Natural killer cell (primary cell): ENCODE measurements around the gene ENOX2. TPM values are rescaled to one million over a fixed set of nuclear protein-coding genes. Genes with fewer than 3 reads are reported as not detected.

Source experiments
- ATAC-seq, 3 donors: fragments of 150-1000 bp in 2 of 3; fragments of 200-7000 bp in 1 of 3; cut with Tn5 transposase; 1 replicate in 1 of 3; 2 replicates in 2 of 3; pipeline ENCODE4 v1.10.0; 2021; ENCODE audit warnings: mild to moderate bottlenecking in 2 of 3, moderate library complexity in 2 of 3
- DNase-seq, 2 donors: peaks; one replicate each; pipeline versions ENCODE4 v3.0.0 to v3.0.0-alpha.2; 2013 to 2021; ENCODE audit warnings: mixed read lengths in 1 of 2
- H3K27ac ChIP-seq: one replicate; pipeline ENCODE4 v1.5.1; 2013; ENCODE audit warnings: mild to moderate bottlenecking, low read length
- H3K27me3 ChIP-seq: one replicate; pipeline ENCODE4 v1.6.1; 2013; ENCODE audit warnings: low read length; ENCODE audit not compliant: control insufficient read depth, insufficient read depth
- H3K36me3 ChIP-seq: one replicate; pipeline ENCODE4 v1.6.1; 2013; ENCODE audit warnings: low read length; ENCODE audit not compliant: control insufficient read depth, insufficient read depth
- H3K4me1 ChIP-seq: one replicate; pipeline ENCODE4 v1.6.1; 2013; ENCODE audit warnings: low read length; ENCODE audit not compliant: control insufficient read depth, insufficient read depth
- H3K4me3 ChIP-seq: one replicate; pipeline ENCODE4 v1.5.1; 2013; ENCODE audit warnings: low read length
- H3K9me3 ChIP-seq: one replicate; pipeline ENCODE4 v1.6.1; 2013; ENCODE audit warnings: low read length; ENCODE audit not compliant: control insufficient read depth, insufficient read depth
- H3K27ac Mint-ChIP-seq, 2 donors: one replicate each; pipeline ENCODE4 v1.8.0; 2022; ENCODE audit warnings: mild to moderate bottlenecking in 2 of 2, mixed read lengths in 2 of 2, moderate library complexity in 1 of 2
- H3K27me3 Mint-ChIP-seq, 2 donors: one replicate each; pipeline ENCODE4 v1.8.0; 2022; ENCODE audit warnings: low read depth in 2 of 2, mixed read lengths in 2 of 2
- H3K36me3 Mint-ChIP-seq: one replicate; pipeline ENCODE4 v1.8.0; 2022; ENCODE audit warnings: mixed read lengths
- H3K4me1 Mint-ChIP-seq, 2 donors: one replicate each; pipeline ENCODE4 v1.8.0; 2022; ENCODE audit warnings: mixed read lengths in 2 of 2
- H3K4me3 Mint-ChIP-seq: one replicate; pipeline ENCODE4 v1.8.0; 2022; ENCODE audit warnings: mild to moderate bottlenecking, moderate library complexity, mixed read lengths
- H3K9me3 Mint-ChIP-seq, 2 donors: one replicate each; pipeline ENCODE4 v1.8.0; 2022; ENCODE audit warnings: mixed read lengths in 2 of 2
- CTCF ChIP-seq: fragments of 200-600 bp; IDR thresholded peaks from one replicate; pipeline ENCODE4 v1.8.0; 2022; ENCODE audit warnings: antibody characterized with exemption
- WGBS: methylation state at CpG from one replicate; pipeline ENCODE4 v1.1.7; 2013; ENCODE audit warnings: missing lambda C conversion rate; ENCODE audit not compliant: insufficient coverage; 5-methylcytosine and 5-hydroxymethylcytosine counted together
- intact Hi-C: fragments of 100-400 bp; cut with micrococcal nuclease; formaldehyde crosslinking; loops from one replicate; pipeline ENCODE4 v1.14.2; 2022
- total RNA-seq, 4 donors: library from RNA; stranded (reverse); fragments of 120-200 nt in 1 of 4; gene quantifications; one replicate each; pipeline versions ENCODE4 v1.2.3 to v1.2.4, GENCODE V29; 2013 to 2022

The ENOX2 gene
- total RNA-seq, 3 donors from 2014 or later (not counting 1 experiment from before 2014, with no cell fraction given): 9.3 to 14.7 (median 13.3) TPM

- Mint-ChIP-seq H3K4me1 (peaks cover 0 to 5% of the 10 kb centered on the region in 2 donors), H3K9me3 (no peaks in the 10 kb centered on the region), H3K4me3 (no peak overlapping the region), H3K27ac (no peak overlapping the region), H3K36me3 (no peaks in the 10 kb centered on the region), H3K27me3 (no peaks in the 10 kb centered on the region)
- WGBS: 100% methylated on average over 1 of the region's 4 CpGs
- TF ChIP-seq CTCF: no peak
- H3K4me3 ChIP-seq: no peak overlapping the region
- H3K27ac ChIP-seq: no peak overlapping the region
- no peaks in the 10 kb centered on the region for H3K36me3 ChIP-seq
- H3K4me1 ChIP-seq: no peaks in the 10 kb centered on the region
- intact Hi-C loops: no loop called here
- H3K27me3 ChIP-seq: no peaks in the 10 kb centered on the region
- DNase-seq (no peak), ATAC-seq (no peak)
- H3K9me3 ChIP-seq: no peaks in the 10 kb centered on the region
Measured at GRCh38 chrX:130741584-130741983, 161.4 kb downstream of the ENOX2 start.

GRCh38 chrX:130741151-130741550 lies 161.9 kb downstream of the ENOX2 start:
- DNase-seq (no peak), ATAC-seq (no peak)
- 100% methylated on average over 1 of the region's 3 CpGs for WGBS
- Mint-ChIP-seq H3K4me1 (peaks cover 0 to 5% of the 10 kb centered on the region in 2 donors), H3K27me3 (no peaks in the 10 kb centered on the region), H3K27ac (no peak overlapping the region), H3K36me3 (no peaks in the 10 kb centered on the region), H3K9me3 (no peaks in the 10 kb centered on the region), H3K4me3 (no peak overlapping the region)
- H3K9me3 ChIP-seq: no peaks in the 10 kb centered on the region
- H3K36me3 ChIP-seq: no peaks in the 10 kb centered on the region
- intact Hi-C loops: no loop called here
- no peak overlapping the region for H3K27ac ChIP-seq
- no peaks in the 10 kb centered on the region for H3K4me1 ChIP-seq
- no peak for TF ChIP-seq CTCF
- H3K4me3 ChIP-seq: no peak overlapping the region
- H3K27me3 ChIP-seq: no peaks in the 10 kb centered on the region

GRCh38 chrX:130738638-130739195 lies 164.3 kb downstream of the ENOX2 start:
- intact Hi-C loops: no loop called here
- Histone ChIP-seq H3K4me1 (no peaks in the 10 kb centered on the region), H3K27me3 (no peaks in the 10 kb centered on the region), H3K27ac (no peak overlapping the region), H3K9me3 (no peaks in the 10 kb centered on the region), H3K4me3 (no peak overlapping the region), H3K36me3 (no peaks in the 10 kb centered on the region)
- H3K36me3 Mint-ChIP-seq: no peaks in the 10 kb centered on the region
- no peak for ATAC-seq
- no peak for DNase-seq
- no peaks in the 10 kb centered on the region for H3K9me3 Mint-ChIP-seq
- no peak for TF ChIP-seq CTCF
- no peaks in the 10 kb centered on the region for H3K27me3 Mint-ChIP-seq
- H3K4me3 Mint-ChIP-seq: no peak overlapping the region
- H3K4me1 Mint-ChIP-seq: peaks cover 0 to 5% of the 10 kb centered on the region in 2 donors
- 99% methylated on average over 5 of the region's 5 CpGs for WGBS
- H3K27ac Mint-ChIP-seq: no peak overlapping the region

- Histone ChIP-seq H3K27me3 (no peaks in the 10 kb centered on the region), H3K4me1 (no peaks in the 10 kb centered on the region), H3K27ac (no peak overlapping the region), H3K36me3 (no peaks in the 10 kb centered on the region), H3K9me3 (no peaks in the 10 kb centered on the region), H3K4me3 (no peak overlapping the region)
- H3K4me1 Mint-ChIP-seq: no peaks in the 10 kb centered on the region
- DNase-seq: no peak
- H3K9me3 Mint-ChIP-seq: no peaks in the 10 kb centered on the region
- H3K27me3 Mint-ChIP-seq: peaks cover 0 to 9% of the 10 kb centered on the region in 2 donors
- no peak for TF ChIP-seq CTCF
- H3K4me3 Mint-ChIP-seq: no peak overlapping the region
- peaks cover 10% of the 10 kb centered on the region for H3K36me3 Mint-ChIP-seq
- no peak for ATAC-seq
- intact Hi-C loops: no loop called here
- H3K27ac Mint-ChIP-seq: no peak overlapping the region
Measured at GRCh38 chrX:130734713-130735112, 168.3 kb downstream of the ENOX2 start.
